T-helper 1 cell (primary cell): Measurements from ENCODE around the gene MFSD8.
A peak's percentile ranks its signal among the peaks of the same experiment; 100 is the strongest.
"Not testable (repeated sequence)": the region's sequence is repeated elsewhere in the genome, so short reads cannot be mapped to it uniquely, and the experiment has no call there.

ENCODE experiments used
- DNase-seq, 5 donors: peaks; one replicate each; pipeline ENCODE4 v3.0.0-alpha.2; 2012 to 2020
- total RNA-seq, 4 donors: gene quantifications; one replicate each; lab custom pipeline; 2026; lab: John Stamatoyannopoulos, UW

MFSD8 gene
- 17.4 to 45.3 (median 21.4) reads per million in 4 donors for total RNA-seq

GRCh38 chr4:127965062-127965802 lies at the start of gene MFSD8, which contains the start of gene ABHD18:
Gene MFSD8, minus strand, starts transcription at chr4:127965173. Its CDS starts 40 bp downstream, at chr4:127965133.
Gene ABHD18, plus strand, starts transcription at chr4:127965406. Its CDS starts 17,550 bp downstream, at chr4:127982956.
- DNase-seq, result peak; percentile 99 to 100 (median 99)

GRCh38 chr4:128009428-128009827 lies 44.5 kb upstream of the MFSD8 start:
- DNase-seq, result no peak

- no peak for DNase-seq
Observed at GRCh38 chr4:128006592-128006991, 41.6 kb upstream of the MFSD8 start.

- peak in 1 of 5 donors; percentile 61 for DNase-seq
Observed at GRCh38 chr4:127997534-127998388, 32.8 kb upstream of the MFSD8 start.

GRCh38 chr4:127996521-127996920 lies 31.5 kb upstream of the MFSD8 start:
- not testable (repeated sequence) for DNase-seq

GRCh38 chr4:127995776-127996175 lies 30.8 kb upstream of the MFSD8 start:
- no peak for DNase-seq

GRCh38 chr4:127993151-127993550 lies 28.2 kb upstream of the MFSD8 start:
- no peak for DNase-seq

- no peak for DNase-seq
Observed at GRCh38 chr4:127988638-127989037, 23.7 kb upstream of the MFSD8 start.

GRCh38 chr4:127985989-127986388 lies 21.0 kb upstream of the MFSD8 start:
- DNase-seq, result no peak

GRCh38 chr4:127982445-127982844 lies 17.5 kb upstream of the MFSD8 start:
- no peak for DNase-seq

GRCh38 chr4:127978930-127979329 lies 14.0 kb upstream of the MFSD8 start:
- DNase-seq, result no peak

- no peak for DNase-seq
Observed at GRCh38 chr4:127975121-127975770, 10.3 kb upstream of the MFSD8 start.

GRCh38 chr4:127970925-127971324 lies 6.0 kb upstream of the MFSD8 start:
- DNase-seq, result not testable (repeated sequence)

GRCh38 chr4:127968586-127968985 lies 3.6 kb upstream of the MFSD8 start:
- DNase-seq, result no peak

- peak in 1 of 5 donors; percentile 13 for DNase-seq
Observed at GRCh38 chr4:127967141-127967775, 2.3 kb upstream of the MFSD8 start.

GRCh38 chr4:127965803-127966175 lies 816 bp upstream of the MFSD8 start:
- peak; percentile 45 to 68 (median 64) for DNase-seq

- DNase-seq, result peak in 4 of 5 donors; percentile 7 to 18 (median 12)
Observed at GRCh38 chr4:127964426-127965061, 429 bp downstream of the MFSD8 start.

GRCh38 chr4:127963633-127964398 lies 1.2 kb downstream of the MFSD8 start:
- not testable (repeated sequence) for DNase-seq

- DNase-seq, result no peak
Observed at GRCh38 chr4:127959794-127960193, 5.2 kb downstream of the MFSD8 start.

GRCh38 chr4:127957105-127957504 lies 7.9 kb downstream of the MFSD8 start:
- no peak for DNase-seq

- DNase-seq, result no peak
Observed at GRCh38 chr4:127936974-127937373, 28.0 kb downstream of the MFSD8 start.
